Measurements from ENCODE around the gene PRIM1. TPM values are rescaled to one million over a fixed set of nuclear protein-coding genes. Genes with fewer than 3 reads are reported as not detected.
"Not testable (repeated sequence)": the region's sequence is repeated elsewhere in the genome, so short reads cannot be mapped to it uniquely, and the experiment has no call there.

Gene PRIM1
- polyA plus RNA-seq, 1 donor, result 26.5 TPM

DNA sequence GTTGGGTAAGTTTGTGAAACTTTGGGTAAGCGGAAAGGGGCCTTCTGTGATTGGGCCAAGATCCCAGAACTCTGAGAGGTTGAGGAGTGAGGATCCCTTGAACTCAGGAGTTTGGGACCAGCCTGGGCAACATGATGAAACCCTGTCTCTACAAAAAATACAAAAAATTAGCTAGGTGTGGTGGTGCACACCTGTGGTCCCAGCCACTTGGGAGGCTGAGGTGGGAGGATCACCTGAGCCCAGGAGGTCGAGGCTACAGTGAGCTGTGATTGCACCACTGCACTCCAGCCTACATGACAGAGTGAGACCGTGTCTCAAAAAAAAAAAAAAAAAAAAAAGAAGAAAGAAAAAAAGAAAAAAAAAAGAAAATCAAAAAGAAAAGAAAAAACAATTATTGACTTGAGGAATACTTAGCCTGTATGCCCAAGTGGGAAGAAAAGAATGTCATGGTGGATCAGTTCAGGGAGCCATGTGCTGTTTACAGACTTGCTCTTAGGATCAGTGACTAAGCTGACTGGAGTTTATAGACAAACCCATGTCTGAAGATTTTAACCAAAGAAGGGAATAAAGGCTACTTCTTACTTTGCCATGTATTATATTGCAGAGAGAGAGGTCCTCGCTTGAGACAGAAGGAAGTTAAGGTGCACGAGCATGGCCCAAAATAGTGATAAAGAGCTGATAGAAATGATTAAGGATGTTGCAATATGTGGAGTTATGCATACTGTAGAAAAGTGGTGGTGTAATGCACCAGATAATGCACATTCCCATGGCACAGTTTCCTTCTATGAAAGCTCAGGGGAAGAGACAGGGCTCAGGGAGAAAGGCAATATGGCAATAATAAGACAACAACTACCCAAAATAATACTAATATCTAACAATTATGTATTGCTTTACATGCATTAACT lies 11.9 kb upstream of the PRIM1 start:
- no peak for DNase-seq

- DNase-seq, result no peak
These were observed 9.7 kb upstream of the PRIM1 start for GRCh38 chr12:56761812-56762211.

DNA sequence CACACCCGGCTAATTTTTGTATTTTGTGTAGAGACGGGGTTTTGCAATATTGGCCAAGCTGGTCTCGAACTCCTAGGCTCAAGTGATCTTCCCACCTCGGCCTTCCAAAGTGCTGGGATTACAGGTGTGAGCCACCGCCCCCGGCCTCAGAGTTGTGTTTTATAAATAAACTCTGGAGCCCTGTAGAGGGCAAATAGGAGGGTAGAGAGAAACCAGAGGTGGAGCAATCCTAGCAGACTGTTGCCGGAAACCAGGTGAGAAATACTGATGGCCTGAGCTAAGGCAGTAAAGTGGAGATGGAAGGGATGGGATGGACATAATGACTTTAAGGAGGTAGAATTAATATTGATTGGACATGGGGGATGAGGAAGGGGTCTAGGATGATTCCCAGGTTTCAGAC lies 8.3 kb upstream of the PRIM1 start:
- no peak for DNase-seq

DNA sequence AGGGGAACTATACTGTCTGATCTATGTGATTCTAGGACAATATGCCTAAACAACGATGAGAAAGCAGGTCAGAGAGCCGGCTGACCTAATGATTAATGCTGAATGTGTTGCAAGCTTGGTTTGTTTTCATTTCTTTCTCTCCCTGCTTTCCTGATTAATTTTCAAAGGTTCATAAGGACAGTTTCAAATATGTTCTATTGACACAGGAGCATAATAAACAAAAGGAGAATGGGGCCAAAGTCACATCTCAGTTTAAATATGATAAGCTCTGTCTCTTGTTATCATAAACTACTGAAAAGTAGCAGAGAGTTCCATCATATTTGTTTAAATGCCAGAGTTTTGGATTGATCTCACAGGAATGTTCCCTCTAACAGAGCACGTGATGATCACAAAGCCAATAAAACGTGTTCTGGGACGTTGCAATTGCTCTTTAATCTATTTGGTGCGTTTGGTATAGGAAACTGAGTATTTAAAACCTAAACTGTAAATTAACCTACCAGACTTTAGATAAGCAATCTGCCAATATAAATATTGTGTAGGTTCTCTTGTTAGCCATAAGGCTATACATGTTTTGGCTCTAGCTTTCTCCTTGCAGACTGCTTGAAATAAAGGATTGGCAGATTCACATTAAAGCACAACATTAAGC lies 7.3 kb upstream of the PRIM1 start:
- DNase-seq, result no peak

DNA sequence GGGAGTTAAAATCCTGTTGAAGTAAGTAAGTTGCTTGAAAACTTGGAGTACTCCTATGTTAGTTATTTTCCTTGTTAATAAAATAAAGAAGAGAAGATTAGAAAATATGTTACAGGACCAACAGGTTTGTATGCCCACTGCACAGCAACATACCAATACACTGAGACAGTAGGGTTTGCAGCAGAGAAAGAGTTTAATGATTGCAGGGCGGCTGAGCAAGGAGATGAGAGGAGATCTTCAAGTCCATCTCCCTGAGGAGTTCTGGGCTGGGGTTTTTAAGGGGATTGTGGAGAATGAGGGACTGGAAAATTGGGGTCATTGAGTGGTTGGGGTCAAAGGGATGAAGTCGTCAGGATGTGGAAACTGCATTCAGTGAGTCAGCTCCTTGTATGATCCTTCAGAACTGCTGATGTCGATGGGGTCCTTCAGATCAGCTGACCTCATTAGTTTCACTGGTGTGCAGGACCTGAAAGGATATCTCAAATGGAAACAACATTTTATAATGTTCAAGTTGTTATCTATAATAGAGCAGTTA lies 6.7 kb upstream of the PRIM1 start:
- DNase-seq, result no peak

- not testable (repeated sequence) for DNase-seq
These were observed 5.8 kb upstream of the PRIM1 start for GRCh38 chr12:56757971-56758370.

DNA sequence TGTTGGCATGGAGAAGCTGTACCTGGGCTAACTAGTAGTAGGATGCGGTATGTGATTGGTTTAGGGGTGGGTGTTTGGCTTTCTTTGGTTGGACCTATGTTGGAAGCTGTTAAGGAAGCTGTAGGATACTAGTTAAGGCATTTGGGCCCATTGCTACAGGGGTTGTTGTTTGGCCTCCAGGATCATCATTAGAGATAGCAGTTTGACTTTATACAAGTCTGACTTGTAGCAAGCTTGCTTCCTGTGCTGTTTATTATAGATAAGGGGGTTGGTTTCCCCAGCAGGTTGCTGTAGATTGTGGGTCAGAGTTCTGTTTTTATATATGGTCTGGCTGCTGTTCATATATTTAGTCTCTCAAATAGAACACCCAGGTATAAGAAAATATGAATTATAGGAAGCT lies 1.4 kb upstream of the PRIM1 start:
- no peak for DNase-seq

GRCh38 chr12:56750596-56750995 lies 1.5 kb downstream of the PRIM1 start:
- DNase-seq, result not testable (repeated sequence)

DNA sequence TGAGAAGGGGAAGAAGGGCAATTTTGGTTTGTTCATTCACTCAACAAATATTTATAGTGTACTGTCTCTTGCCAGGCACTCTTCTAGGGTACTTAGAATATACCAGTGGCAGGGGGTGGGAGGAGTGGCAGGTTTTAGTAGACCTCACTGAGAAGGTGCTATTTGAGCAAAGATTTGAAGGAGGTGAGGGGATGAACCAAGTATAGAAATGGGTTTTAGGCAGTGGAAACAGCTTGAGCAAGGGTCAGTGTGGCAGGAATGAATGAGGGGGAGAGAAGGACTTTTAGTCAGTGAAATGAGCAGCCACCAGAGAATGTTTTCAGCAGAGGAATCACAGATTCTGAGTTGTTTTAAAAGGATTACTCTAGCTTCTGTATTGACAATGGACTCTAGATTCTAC lies 2.3 kb downstream of the PRIM1 start:
- DNase-seq, result no peak

- DNase-seq, result no peak
These were observed 2.8 kb downstream of the PRIM1 start for GRCh38 chr12:56749359-56749758.

DNA sequence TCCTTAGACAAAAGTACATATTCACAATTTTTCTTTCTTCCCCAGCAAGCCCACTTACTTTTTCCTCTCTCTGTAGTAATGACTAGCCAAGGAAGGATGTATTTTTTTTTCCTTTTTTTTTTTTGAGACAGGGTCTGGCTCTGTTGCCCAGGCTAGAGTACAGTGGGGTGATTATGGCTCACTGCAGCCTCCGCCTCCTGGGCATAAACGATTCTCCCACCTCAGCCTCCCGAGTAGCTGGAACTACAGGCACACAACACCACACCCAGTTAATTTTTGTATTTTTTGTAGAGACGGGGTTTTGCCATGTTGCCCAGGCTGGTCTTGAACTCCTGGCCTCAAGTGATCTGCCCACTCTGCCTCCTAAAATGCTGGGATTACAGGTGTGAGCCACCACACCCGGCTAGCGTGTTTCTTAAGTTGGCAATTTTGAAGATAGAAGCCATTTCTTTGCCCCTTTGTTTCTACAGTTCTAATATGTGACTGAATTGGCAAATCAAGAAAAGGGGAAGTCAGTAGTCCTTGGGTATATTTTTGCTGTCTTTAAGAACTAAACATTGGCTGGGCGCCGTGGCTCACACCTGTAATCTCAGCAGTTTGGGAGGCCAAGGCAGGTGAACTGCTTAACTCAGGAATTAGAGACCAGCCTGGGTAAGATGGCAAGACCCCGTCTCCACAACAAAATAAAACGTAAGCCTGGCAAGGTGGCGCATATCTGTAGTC lies 23.8 kb downstream of the PRIM1 start:
- no peak for DNase-seq

- not testable (repeated sequence) for DNase-seq
These were observed 25.9 kb downstream of the PRIM1 start for GRCh38 chr12:56726196-56726675.

DNA sequence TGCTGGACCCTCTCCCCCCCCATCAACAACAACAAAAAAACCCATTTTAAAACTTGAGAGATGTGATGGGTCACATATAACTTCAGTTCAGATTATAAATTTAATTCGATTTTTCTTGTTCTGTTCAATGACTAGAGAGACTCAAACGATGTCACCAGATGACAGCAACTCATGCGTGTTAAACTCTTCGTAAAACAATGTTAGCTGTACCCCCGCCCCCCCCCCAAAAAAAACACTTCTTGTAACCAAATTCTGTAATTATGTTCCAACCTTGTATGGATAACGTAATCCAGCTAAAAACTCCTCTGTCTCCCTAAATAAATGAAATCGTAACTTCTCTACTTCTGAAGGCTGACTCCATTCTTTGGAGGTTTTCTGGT lies 26.4 kb downstream of the PRIM1 start:
- DNase-seq, result no peak

DNA sequence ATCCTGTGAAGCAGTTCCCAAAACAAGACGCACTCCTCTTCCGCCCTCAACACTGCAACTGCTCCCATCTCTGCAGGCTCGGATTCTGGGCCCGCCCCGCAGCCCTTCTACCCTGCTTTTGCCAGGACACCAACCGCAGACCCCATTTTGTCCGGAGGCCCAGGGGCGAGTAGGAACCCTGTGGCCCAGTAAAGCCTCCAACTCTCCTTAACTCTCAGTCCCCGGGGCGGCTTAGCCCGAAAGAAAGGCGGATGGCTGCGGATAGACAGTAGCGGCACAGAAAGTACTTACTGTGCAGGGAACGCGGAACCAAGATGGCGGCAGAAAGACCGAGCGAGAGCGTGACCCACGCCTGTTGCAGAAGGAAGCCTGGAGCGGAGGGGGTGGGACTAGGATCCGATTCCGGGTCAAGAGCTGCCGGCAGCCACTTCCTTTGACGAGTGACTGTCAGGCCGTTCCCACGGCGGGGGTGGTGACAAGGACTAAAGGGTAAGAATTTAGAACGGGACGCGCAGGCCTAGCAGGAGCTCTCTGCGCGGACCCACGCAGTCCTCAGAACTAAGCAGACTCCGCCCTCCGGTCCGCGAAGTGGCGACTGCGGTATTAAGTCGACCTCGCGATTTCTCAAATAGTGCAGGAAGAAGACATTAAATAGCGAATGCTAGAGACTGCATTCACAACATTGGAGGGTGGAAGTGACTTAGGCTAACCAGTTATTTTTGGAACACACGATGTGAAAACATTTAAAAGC lies 27.0 kb downstream of the PRIM1 start, which contains the start of gene NACA:
Gene NACA, minus strand, starts transcription at position 328 of the 751 bp plus-strand sequence. CDS start 778 bp downstream, outside the sequence.
- DNase-seq, result peak; percentile 96

- no peak for DNase-seq
These were observed 27.5 kb downstream of the PRIM1 start for GRCh38 chr12:56724701-56724971.

- DNase-seq, result no peak
These were observed 28.0 kb downstream of the PRIM1 start for GRCh38 chr12:56723889-56724700.

DNA sequence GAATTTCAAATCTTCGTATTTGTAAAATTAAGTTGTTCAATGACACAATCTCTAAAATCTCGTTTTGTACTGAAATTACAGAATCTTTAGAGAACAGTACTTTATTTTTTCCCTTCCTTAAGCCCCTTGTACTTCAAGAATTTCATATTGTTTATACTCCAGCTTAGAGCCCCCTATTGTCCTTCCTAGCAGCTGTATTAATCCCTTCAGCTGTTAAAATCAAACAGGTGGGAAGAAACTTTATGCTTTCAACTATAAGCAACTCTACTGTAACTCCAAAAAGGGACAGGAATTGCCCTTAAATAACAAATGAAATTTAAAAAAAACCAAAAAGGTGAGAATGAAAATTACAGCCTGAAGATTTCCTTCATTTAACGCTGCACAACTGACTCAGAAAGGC lies 28.8 kb downstream of the PRIM1 start:
- DNase-seq, result no peak

- DNase-seq, result no peak
These were observed 29.3 kb downstream of the PRIM1 start for GRCh38 chr12:56722832-56723231.

DNA sequence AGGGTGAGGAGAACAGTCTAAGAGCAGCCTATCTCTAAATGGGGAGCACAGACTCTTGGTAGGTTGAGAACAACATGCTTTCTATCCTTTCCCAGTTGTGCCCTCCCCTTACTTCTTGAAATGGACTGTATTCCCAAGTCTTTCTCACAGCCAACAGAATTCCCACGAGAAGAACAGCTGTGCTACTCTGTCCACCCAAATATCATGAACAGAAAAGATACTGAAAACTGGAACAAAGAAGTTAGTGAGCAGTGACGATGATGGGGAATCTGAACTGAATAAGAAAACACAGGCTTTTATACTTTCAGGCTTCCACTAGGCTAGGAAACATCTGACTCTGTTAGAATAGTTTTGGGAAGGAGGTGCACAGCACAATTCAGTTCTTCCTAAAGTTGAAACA lies 30.4 kb downstream of the PRIM1 start:
- DNase-seq, result no peak

DNA sequence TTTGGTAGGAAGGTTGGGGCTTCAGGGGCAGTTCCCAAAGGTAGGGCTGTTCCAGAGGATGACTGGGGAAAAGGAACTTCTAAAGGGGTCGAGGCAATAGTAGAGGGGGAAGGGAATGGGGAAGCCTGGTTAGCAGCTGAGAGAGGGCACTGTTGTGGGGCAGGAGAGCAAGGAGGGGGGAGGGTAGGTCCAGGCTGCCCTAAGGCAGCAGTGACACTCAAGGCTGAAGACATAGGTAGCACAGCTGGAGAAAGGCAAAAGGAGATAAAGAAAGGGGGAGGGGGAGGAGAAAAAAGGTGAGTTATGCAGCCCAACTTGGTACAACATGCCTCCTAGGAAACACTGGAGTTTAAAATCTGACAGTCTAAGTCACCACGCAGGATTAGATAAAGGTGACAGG lies 30.9 kb downstream of the PRIM1 start:
- DNase-seq, result no peak

GRCh38 chr12:56720731-56721151 lies 31.4 kb downstream of the PRIM1 start:
- no peak for DNase-seq
